Transverse colon (tissue), 4 donors: ENCODE data around the gene IGSF22.

Experiments used
- CTCF ChIP-seq, 5 experiments: fragments of 200-600 bp in 3 of 5; fragments of 450-650 bp in 2 of 5; sonication (generic) in 3 of 5; IDR thresholded peaks; 1 replicate in 2 of 5; 2 replicates in 3 of 5; pipeline ENCODE4 v1.5.1; 2016 to 2017; ENCODE audit warnings: antibody characterized with exemption in 5 of 5, inconsistent platforms in 3 of 5, mild to moderate bottlenecking in 2 of 5, moderate library complexity in 1 of 5
- POLR2A ChIP-seq: fragments of 450-650 bp; IDR thresholded peaks from one replicate; pipeline ENCODE4 v1.6.1; 2016; ENCODE audit warnings: antibody characterized with exemption, mild to moderate bottlenecking, moderate library complexity
- POLR2AphosphoS5 ChIP-seq, 3 donors: sonication (generic); formaldehyde crosslinking; IDR thresholded peaks; one replicate each; pipeline ENCODE4 v1.6.1; 2016; ENCODE audit warnings: antibody characterized with exemption in 3 of 3

GRCh38 chr11:18705651-18706281, 20.2 kb downstream of the IGSF22 start:
- TF ChIP-seq CTCF (IDR thresholded peaks at IDR 0.05) = no peak
- no peak for TF ChIP-seq POLR2AphosphoS5 (IDR thresholded peaks at IDR 0.05)
- no peak for TF ChIP-seq POLR2A
